ENCODE measurements around the gene PELI3. TPM values are rescaled to one million over a fixed set of nuclear protein-coding genes. Genes with fewer than 3 reads are reported as not detected.

The PELI3 gene
- total and polyA plus RNA-seq, 2 of the 8 experiments (the other 6 are each of a cell fraction or from before 2014, with no cell fraction given) = 5.2 to 7.6 TPM

DNA sequence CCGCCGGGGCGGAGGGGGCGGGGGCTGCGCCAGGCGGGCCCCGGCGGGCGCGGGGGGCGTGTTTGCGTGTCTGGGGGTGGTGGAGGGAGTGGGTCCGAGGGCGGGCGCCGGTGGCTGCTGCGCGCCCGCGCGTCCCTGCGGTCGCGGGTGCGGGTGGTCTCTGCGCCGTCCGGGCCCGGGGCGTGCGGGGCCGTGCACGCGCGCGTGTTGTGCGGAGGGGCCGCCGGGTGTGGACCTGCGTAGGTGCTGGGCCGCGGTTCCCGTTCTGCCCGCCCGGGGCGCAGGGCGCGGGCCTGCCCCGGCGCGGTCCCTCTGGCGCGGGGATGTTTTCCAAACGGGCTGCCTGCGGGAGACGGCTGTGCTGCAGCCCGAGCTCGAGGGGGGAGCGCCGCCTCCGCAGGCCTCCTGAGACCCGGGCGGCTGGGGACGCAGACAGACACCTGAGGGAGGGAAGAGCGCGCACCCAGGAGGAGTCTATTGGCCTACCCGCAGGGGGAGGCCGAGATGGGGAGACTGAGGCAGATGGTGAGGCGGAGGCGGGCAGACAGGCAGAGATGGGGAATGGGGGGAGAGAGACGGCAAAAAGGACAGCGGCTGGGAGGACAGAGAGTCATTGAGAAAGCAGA lies 442 bp downstream of the PELI3 start:
- H4K8ac ChIP-seq (ENCODE audit: extremely low read depth, insufficient read depth, low read length) = peak overlapping the region; percentile 48; the same call in 1 of the 2 replicates
- H3K36me3 ChIP-seq (ENCODE audit: control insufficient read depth in 2 of 4, insufficient read depth in 4 of 4, low read length in 3 of 4) = no peaks in the 10 kb centered on the region; a peak in 1 of 8 replicates
- H3K4me2 ChIP-seq (ENCODE audit: insufficient read depth in 1 of 2, low read depth in 2 of 2, low read length in 2 of 2) = peak overlapping the region; percentile 74 to 94
- no peak overlapping the region for H3K14ac ChIP-seq (ENCODE audit: insufficient read length)
- no peaks in the 10 kb centered on the region for H4K20me1 ChIP-seq (replicated peaks in 1 of 2; ENCODE audit: control insufficient read depth in 1 of 2, insufficient read depth in 2 of 2, low read length in 2 of 2)
- peak overlapping the region; percentile 7 to 73 (median 55); a peak in 5 of 7 replicates for H3K9ac ChIP-seq (replicated peaks in 1 of 4; ENCODE audit: extremely low read depth in 1 of 4, low read depth in 3 of 4, low read length in 3 of 4)
- no peak overlapping the region for H2AFZ ChIP-seq (ENCODE audit: low read length)
- no peak overlapping the region for H4K5ac ChIP-seq (ENCODE audit: insufficient read length, low read depth, low read length)
- WGBS, 2 experiments (ENCODE audit: extremely low coverage in 1 of 2, insufficient coverage in 1 of 2, insufficient read length in 1 of 2, insufficient replicate concordance in 2 of 2, low coverage in 1 of 2, low lambda C conversion rate in 2 of 2, missing lambda C conversion rate in 1 of 2) = 7% methylated on average over 36 of the region's 72 CpGs; no CpG with 5 or more reads in 1 of the 2 experiments
- H3K9me3 ChIP-seq (ENCODE audit: insufficient read depth in 2 of 2, low read depth in 1 of 2, low read length in 1 of 2) = peaks cover 0 to 4% of the 10 kb centered on the region in 2 experiments; a peak in 2 of 4 replicates
- no peak overlapping the region; the same call in 1 of the 2 replicates for H2BK5ac ChIP-seq (ENCODE audit: low read depth, low read length)
- H2BK15ac ChIP-seq (ENCODE audit: low read length) = no peak overlapping the region
- no peak overlapping the region; the same call in 1 of the 2 replicates for H3K18ac ChIP-seq (ENCODE audit: extremely low read depth, low read length)
- H3K23ac ChIP-seq (ENCODE audit: insufficient read length) = no peak overlapping the region
- 0 out of 2 replicates have a peak overlapping the region, but pooled peaks have one; percentile 9 for H2BK12ac ChIP-seq (ENCODE audit: low read depth, low read length)
- H2BK120ac ChIP-seq (replicated peaks; ENCODE audit: low read depth, low read length) = no peak overlapping the region
- no peak overlapping the region for H2BK20ac ChIP-seq (ENCODE audit: low read length)
- H3K4me1 ChIP-seq (replicated peaks in 1 of 4; ENCODE audit: control insufficient read depth in 3 of 4, insufficient read depth in 4 of 4, low read length in 3 of 4) = peaks cover 7 to 25% (median 14%) of the 10 kb centered on the region in 4 experiments
- ChIA-PET POLR2A (ENCODE audit: partially characterized antibody) (interaction anchor here (1.0 to 7.3 kb wide), 9 partner anchors 8 to 171 kb away, joined by 3 to 85 read pairs (median 3); partner anchors contain the start of genes DPP3, MRPL11, NPAS4 and RBM4), CTCF (ENCODE audit: partially characterized antibody) (interaction anchor here (0.6 to 6.7 kb wide), 15 partner anchors 9 to 385 kb away, joined by 3 to 39 read pairs (median 5); partner anchors contain the start of genes DPP3, MRPL11 and NPAS4)
- H3K27ac ChIP-seq (ENCODE audit: low read depth, low read length) = no peak overlapping the region
- DNase-seq (ENCODE audit: low read depth in 1 of 2, low spot score in 2 of 2) (no peak), FAIRE-seq (no peak)
- peaks cover 13% of the 10 kb centered on the region for H3K23me2 ChIP-seq (ENCODE audit: low read depth, low read length)
- H3K27me3 ChIP-seq (replicated peaks in 1 of 4; ENCODE audit: control insufficient read depth in 3 of 4, extremely low read depth in 1 of 4, insufficient read depth in 3 of 4, low read length in 3 of 4) = no peaks in the 10 kb centered on the region; a peak in 1 of 7 replicates
- H3K79me2 ChIP-seq (ENCODE audit: control insufficient read depth in 1 of 2, insufficient read depth in 2 of 2, low read length in 2 of 2) = no peaks in the 10 kb centered on the region
- H3K4ac ChIP-seq (replicated peaks; ENCODE audit: insufficient read length, low read depth, low read length) = no peak overlapping the region
- H3K79me1 ChIP-seq (ENCODE audit: low read depth, low read length) = no peaks in the 10 kb centered on the region
- H4K91ac ChIP-seq (replicated peaks; ENCODE audit: insufficient read length, low read length) = no peak overlapping the region
- peak overlapping the region; percentile 52 to 78 (median 65) for H3K4me3 ChIP-seq (ENCODE audit: extremely low read depth in 1 of 4, insufficient read depth in 2 of 4, low read depth in 3 of 4, low read length in 4 of 4)
- H3K56ac ChIP-seq (replicated peaks; ENCODE audit: insufficient read length, low read depth, low read length) = no peak overlapping the region
- no peak overlapping the region for H2AK5ac ChIP-seq (ENCODE audit: low read depth, low read length)
- TF ChIP-seq, protein P1, sequence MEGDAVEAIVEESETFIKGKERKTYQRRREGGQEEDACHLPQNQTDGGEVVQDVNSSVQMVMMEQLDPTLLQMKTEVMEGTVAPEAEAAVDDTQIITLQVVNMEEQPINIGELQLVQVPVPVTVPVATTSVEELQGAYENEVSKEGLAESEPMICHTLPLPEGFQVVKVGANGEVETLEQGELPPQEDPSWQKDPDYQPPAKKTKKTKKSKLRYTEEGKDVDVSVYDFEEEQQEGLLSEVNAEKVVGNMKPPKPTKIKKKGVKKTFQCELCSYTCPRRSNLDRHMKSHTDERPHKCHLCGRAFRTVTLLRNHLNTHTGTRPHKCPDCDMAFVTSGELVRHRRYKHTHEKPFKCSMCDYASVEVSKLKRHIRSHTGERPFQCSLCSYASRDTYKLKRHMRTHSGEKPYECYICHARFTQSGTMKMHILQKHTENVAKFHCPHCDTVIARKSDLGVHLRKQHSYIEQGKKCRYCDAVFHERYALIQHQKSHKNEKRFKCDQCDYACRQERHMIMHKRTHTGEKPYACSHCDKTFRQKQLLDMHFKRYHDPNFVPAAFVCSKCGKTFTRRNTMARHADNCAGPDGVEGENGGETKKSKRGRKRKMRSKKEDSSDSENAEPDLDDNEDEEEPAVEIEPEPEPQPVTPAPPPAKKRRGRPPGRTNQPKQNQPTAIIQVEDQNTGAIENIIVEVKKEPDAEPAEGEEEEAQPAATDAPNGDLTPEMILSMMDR (IDR thresholded peaks at IDR 0.05; ENCODE audit: control extremely low read depth in 1 of 3, insufficient read depth in 1 of 3, low read depth in 1 of 3, low read length in 3 of 3) = peak in 2 of 3 experiments; percentile 12 to 15; a peak in 2 of 4 replicates
- TF ChIP-seq KDM5A (IDR thresholded peaks at IDR 0.05; ENCODE audit: low read length) = no peak
- TF ChIP-seq EP300 (IDR thresholded peaks at IDR 0.05; ENCODE audit: borderline replicate concordance in 1 of 2, low read depth in 2 of 2, low read length in 2 of 2) = 0 out of 3 replicates have a peak, but pooled peaks of 1 of the 2 experiments have one; percentile 5
- no peak for TF ChIP-seq SP1 (IDR thresholded peaks at IDR 0.05; ENCODE audit: low read depth, low read length)
- TF ChIP-seq RBBP5 (IDR thresholded peaks at IDR 0.05; ENCODE audit: borderline replicate concordance, low read depth, low read length) = 0 out of 2 replicates have a peak, but pooled peaks have one; percentile 33
- TF ChIP-seq TAF1 (IDR thresholded peaks at IDR 0.05; ENCODE audit: low read depth, low read length) = 0 out of 2 replicates have a peak, but pooled peaks have one; percentile 35
- peak; percentile 44; the same call in 1 of the 2 replicates for TF ChIP-seq PHF8 (conservative IDR thresholded peaks at IDR 0.05; ENCODE audit: low read depth, low read length)
- no peak for TF ChIP-seq ZNF274 (IDR thresholded peaks at IDR 0.05; ENCODE audit: borderline replicate concordance, extremely low read depth, low read length)
